ENCODE data around the gene MARK3.

The MARK3 gene

GRCh38 chr14:103547455-103547940 is 162.3 kb downstream of the MARK3 start:
- DNase-seq (ENCODE audit: low read depth in 2 of 2, low spot score in 1 of 2): no peak

- no peak for DNase-seq (ENCODE audit: low read depth in 2 of 2, low spot score in 1 of 2)
These were observed 162.8 kb downstream of the MARK3 start for GRCh38 chr14:103547941-103548462.

- DNase-seq (ENCODE audit: low read depth in 2 of 2, low spot score in 1 of 2): no peak
These were observed 163.5 kb downstream of the MARK3 start for GRCh38 chr14:103548463-103549351.

- no peak for DNase-seq (ENCODE audit: low read depth in 2 of 2, low spot score in 1 of 2)
These were observed 164.4 kb downstream of the MARK3 start for GRCh38 chr14:103549361-103550311.

GRCh38 chr14:103550451-103551337 is 165.5 kb downstream of the MARK3 start:
- DNase-seq (ENCODE audit: low read depth in 2 of 2, low spot score in 1 of 2): no peak

- no peak for DNase-seq (ENCODE audit: low read depth in 2 of 2, low spot score in 1 of 2)
These were observed 166.1 kb downstream of the MARK3 start for GRCh38 chr14:103551338-103551762.

GRCh38 chr14:103552011-103552845 is 167.0 kb downstream of the MARK3 start:
- no peak for DNase-seq (ENCODE audit: low read depth in 2 of 2, low spot score in 1 of 2)

- no peak for DNase-seq (ENCODE audit: low read depth in 2 of 2, low spot score in 1 of 2)
These were observed 167.6 kb downstream of the MARK3 start for GRCh38 chr14:103552846-103553210.

Data from stimulated activated CD8-positive, alpha-beta memory T cell treated with anti-CD3 and anti-CD28 coated beads, Interleukin-4, amount 100 ng/mL, for 1 hour (primary cell).